ENCODE data around the gene E4F1. TPM values are rescaled to one million over a fixed set of nuclear protein-coding genes. Genes with fewer than 3 reads are reported as not detected.

The E4F1 gene
- total and polyA plus RNA-seq, 9 donors = 0.58 to 26.2 (median 22.7) TPM

GRCh38 chr16:2206780-2207433 lies 16.5 kb upstream of the E4F1 start:
- no peak overlapping the region for H3K27ac ChIP-seq
- no peaks in the 10 kb centered on the region for H3K36me3 ChIP-seq
- WGBS, 3 donors = 85 to 93% (median 92%) methylated on average over 22 to 23 of the region's 23 CpGs
- peaks cover 8% of the 10 kb centered on the region for H3K4me1 ChIP-seq (ENCODE audit: insufficient read depth)
- DNase-seq = no peak
- no peaks in the 10 kb centered on the region for H3K9me3 ChIP-seq
- H3K4me3 ChIP-seq = no peak overlapping the region
- H3K27me3 ChIP-seq = no peaks in the 10 kb centered on the region
- no peak for TF ChIP-seq POLR2A (IDR thresholded peaks at IDR 0.05)
- no peak for TF ChIP-seq EP300 (IDR thresholded peaks at IDR 0.05)
- TF ChIP-seq CTCF (IDR thresholded peaks at IDR 0.05) = no peak
- intact Hi-C loops (cut with DNase I) = no loop called here

GRCh38 chr16:2207872-2208271 lies 15.5 kb upstream of the E4F1 start:
- peaks cover 8% of the 10 kb centered on the region for H3K4me1 ChIP-seq (ENCODE audit: insufficient read depth)
- H3K4me3 ChIP-seq = no peak overlapping the region
- intact Hi-C loops (cut with DNase I) = no loop called here
- no peaks in the 10 kb centered on the region for H3K36me3 ChIP-seq
- H3K9me3 ChIP-seq = no peaks in the 10 kb centered on the region
- no peak overlapping the region for H3K27ac ChIP-seq
- H3K27me3 ChIP-seq = no peaks in the 10 kb centered on the region
- TF ChIP-seq EP300 (IDR thresholded peaks at IDR 0.05) (no peak), POLR2A (IDR thresholded peaks at IDR 0.05) (no peak), CTCF (IDR thresholded peaks at IDR 0.05) (no peak)
- DNase-seq = no peak
- WGBS, 3 donors = 84 to 90% (median 85%) methylated on average over 9 of the region's 9 CpGs

GRCh38 chr16:2208308-2208707 lies 15.1 kb upstream of the E4F1 start:
- intact Hi-C loops (cut with DNase I) = no loop called here
- DNase-seq = no peak
- Histone ChIP-seq H3K4me1 (ENCODE audit: insufficient read depth) (peaks cover 9% of the 10 kb centered on the region), H3K27ac (no peak overlapping the region), H3K36me3 (no peaks in the 10 kb centered on the region), H3K27me3 (no peaks in the 10 kb centered on the region), H3K9me3 (no peaks in the 10 kb centered on the region), H3K4me3 (no peak overlapping the region)
- no peak for TF ChIP-seq POLR2A (IDR thresholded peaks at IDR 0.05)
- TF ChIP-seq CTCF (IDR thresholded peaks at IDR 0.05) = no peak
- 65 to 76% (median 76%) methylated on average over 22 to 23 of the region's 23 CpGs for WGBS, 3 donors

- no peak for DNase-seq
- intact Hi-C loops (cut with DNase I) = no loop called here
- H3K9me3 ChIP-seq = no peaks in the 10 kb centered on the region
- peaks cover 13% of the 10 kb centered on the region for H3K4me1 ChIP-seq (ENCODE audit: insufficient read depth)
- H3K27ac ChIP-seq = no peak overlapping the region
- no peak overlapping the region for H3K4me3 ChIP-seq
- no peaks in the 10 kb centered on the region for H3K36me3 ChIP-seq
- TF ChIP-seq CTCF (IDR thresholded peaks at IDR 0.05) (no peak), POLR2A (IDR thresholded peaks at IDR 0.05) (no peak)
- WGBS, 3 donors = 70 to 81% (median 79%) methylated on average over 5 to 9 of the region's 9 CpGs
- no peaks in the 10 kb centered on the region for H3K27me3 ChIP-seq
Measured at GRCh38 chr16:2208772-2209171, 14.6 kb upstream of the E4F1 start.
